ENCODE results near the gene MAGI2.

- TF ChIP-seq CTCF (IDR thresholded peaks at IDR 0.05): no peak
- no peak for TF ChIP-seq POLR2A (IDR thresholded peaks at IDR 0.05)
Observed at GRCh38 chr7:79286181-79286580, 167.3 kb downstream of the MAGI2 start.

Measured in breast epithelium (tissue), 3 donors.